HL-60 (cell line): ENCODE measurements around the gene EFS.

Experiments used
- DNase-seq, 2 experiments: peaks; one replicate each; pipeline ENCODE4 v3.0.0-alpha.2; 2010 to 2020; ENCODE audit warnings: low read depth in 1 of 2, low spot score in 1 of 2
- H3K27ac ChIP-seq: fragments of 250-450 bp; sonication (Bioruptor Pico); replicated peaks from 2 replicates; pipeline ENCODE4 v1.5.1; 2020; ENCODE audit warnings: mild to moderate bottlenecking, moderate library complexity
- H3K27me3 ChIP-seq: fragments of 250-450 bp; sonication (Bioruptor Pico); 2 replicates; pipeline ENCODE4 v1.5.1; 2021; ENCODE audit warnings: mild to moderate bottlenecking, moderate library complexity; ENCODE audit not compliant: insufficient read depth, poor library complexity, severe bottlenecking
- H3K4me3 ChIP-seq: replicated peaks from 2 replicates; pipeline ENCODE4 v1.5.1; 2011; ENCODE audit warnings: mild to moderate bottlenecking, control low read depth, low read length; ENCODE audit not compliant: insufficient read depth
- CTCF ChIP-seq: IDR thresholded peaks from one replicate; pipeline ENCODE4 v1.5.1; 2011; ENCODE audit warnings: low read length, control low read depth, inconsistent platforms; ENCODE audit not compliant: insufficient read depth
- GABPA ChIP-seq: IDR thresholded peaks from 2 replicates; pipeline ENCODE4 v1.6.1; 2012; ENCODE audit warnings: low read depth
- POLR2AphosphoS5 ChIP-seq: IDR thresholded peaks from 2 replicates; pipeline ENCODE4 v1.6.1; 2012; ENCODE audit warnings: low read depth
- SPI1 ChIP-seq: IDR thresholded peaks from 2 replicates; pipeline ENCODE4 v1.6.1; 2012; ENCODE audit warnings: low read depth, mild to moderate bottlenecking, borderline replicate concordance
- TF ChIP-seq, protein P1 (sequence below): IDR thresholded peaks from 2 replicates; pipeline ENCODE4 v1.6.1; 2012; ENCODE audit warnings: low read depth; ENCODE audit not compliant: insufficient replicate concordance

EFS gene

DNA sequence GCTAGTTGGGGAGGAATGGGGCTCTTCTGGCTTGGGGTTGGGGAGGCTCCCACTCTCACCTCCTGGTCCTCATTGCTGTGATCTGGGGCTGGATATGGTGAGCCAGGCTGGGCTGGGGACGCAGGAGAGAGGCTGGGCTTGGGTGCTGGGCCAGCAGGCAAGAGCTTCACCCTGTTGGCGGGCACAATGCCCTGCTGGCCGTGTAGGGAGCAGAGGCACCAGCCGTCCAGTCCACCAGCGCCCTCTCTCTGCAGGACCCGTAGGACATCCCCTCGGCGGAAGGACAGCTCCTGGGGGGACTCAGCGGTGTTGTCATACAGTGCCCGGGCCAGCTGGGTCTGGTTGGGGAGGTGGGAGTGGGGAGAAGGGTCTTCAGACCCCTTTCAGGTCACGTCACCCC lies 4.5 kb downstream of the EFS start:
- Histone ChIP-seq H3K4me3 (no peak overlapping the region), H3K27me3 (peaks cover 32% of the 10 kb centered on the region), H3K27ac (no peak overlapping the region)
- TF ChIP-seq SPI1 (no peak), CTCF (no peak), GABPA (no peak), POLR2AphosphoS5 (no peak)
- TF ChIP-seq, protein P1, sequence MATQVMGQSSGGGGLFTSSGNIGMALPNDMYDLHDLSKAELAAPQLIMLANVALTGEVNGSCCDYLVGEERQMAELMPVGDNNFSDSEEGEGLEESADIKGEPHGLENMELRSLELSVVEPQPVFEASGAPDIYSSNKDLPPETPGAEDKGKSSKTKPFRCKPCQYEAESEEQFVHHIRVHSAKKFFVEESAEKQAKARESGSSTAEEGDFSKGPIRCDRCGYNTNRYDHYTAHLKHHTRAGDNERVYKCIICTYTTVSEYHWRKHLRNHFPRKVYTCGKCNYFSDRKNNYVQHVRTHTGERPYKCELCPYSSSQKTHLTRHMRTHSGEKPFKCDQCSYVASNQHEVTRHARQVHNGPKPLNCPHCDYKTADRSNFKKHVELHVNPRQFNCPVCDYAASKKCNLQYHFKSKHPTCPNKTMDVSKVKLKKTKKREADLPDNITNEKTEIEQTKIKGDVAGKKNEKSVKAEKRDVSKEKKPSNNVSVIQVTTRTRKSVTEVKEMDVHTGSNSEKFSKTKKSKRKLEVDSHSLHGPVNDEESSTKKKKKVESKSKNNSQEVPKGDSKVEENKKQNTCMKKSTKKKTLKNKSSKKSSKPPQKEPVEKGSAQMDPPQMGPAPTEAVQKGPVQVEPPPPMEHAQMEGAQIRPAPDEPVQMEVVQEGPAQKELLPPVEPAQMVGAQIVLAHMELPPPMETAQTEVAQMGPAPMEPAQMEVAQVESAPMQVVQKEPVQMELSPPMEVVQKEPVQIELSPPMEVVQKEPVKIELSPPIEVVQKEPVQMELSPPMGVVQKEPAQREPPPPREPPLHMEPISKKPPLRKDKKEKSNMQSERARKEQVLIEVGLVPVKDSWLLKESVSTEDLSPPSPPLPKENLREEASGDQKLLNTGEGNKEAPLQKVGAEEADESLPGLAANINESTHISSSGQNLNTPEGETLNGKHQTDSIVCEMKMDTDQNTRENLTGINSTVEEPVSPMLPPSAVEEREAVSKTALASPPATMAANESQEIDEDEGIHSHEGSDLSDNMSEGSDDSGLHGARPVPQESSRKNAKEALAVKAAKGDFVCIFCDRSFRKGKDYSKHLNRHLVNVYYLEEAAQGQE, result no peak
- no peak for DNase-seq

DNA sequence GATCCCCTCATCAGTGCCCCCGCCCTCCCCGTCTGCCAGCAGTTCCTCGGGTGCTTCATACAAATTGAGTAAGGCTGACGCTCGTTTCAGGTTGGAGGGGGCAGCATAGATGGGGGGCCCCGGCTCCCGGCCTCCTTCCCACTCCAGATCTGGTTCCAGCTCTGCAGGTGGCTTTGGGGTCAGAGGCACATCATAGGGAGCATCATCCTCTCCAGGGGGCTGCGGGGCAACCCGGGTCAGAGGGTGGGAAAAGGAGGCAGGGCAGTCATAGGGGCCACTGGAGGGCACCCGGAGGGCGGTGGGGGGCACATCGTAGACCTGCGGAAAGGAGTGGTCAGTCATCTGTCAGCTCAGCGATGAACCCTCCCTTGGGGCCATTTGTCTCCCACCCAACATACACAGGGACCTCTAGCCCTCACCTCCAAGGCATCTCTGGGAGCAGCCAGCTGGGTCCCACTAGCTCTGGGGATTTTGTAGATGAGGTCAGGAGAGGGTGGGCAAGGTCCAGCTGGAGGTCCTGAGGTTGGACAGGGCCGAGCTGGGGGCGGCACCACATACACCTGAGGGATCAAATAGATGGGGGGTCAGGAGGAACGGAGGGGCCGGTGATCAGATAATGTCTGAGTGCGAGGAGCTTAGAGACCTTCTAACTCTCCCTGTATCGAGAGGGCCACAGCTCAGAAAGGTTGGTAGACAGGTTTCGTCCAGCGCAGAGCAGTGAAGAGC lies 5.1 kb downstream of the EFS start:
- H3K27ac ChIP-seq, result no peak overlapping the region
- TF ChIP-seq SPI1, result no peak
- no peak overlapping the region for H3K4me3 ChIP-seq
- peaks cover 31% of the 10 kb centered on the region for H3K27me3 ChIP-seq
- no peak for DNase-seq

- no peak for DNase-seq
- H3K27me3 ChIP-seq, result peaks cover 30% of the 10 kb centered on the region
- TF ChIP-seq POLR2AphosphoS5, result no peak
- no peak for TF ChIP-seq CTCF
- TF ChIP-seq, protein P1, result no peak
- no peak for TF ChIP-seq GABPA
- no peak for TF ChIP-seq SPI1
- no peak overlapping the region for H3K27ac ChIP-seq
- no peak overlapping the region for H3K4me3 ChIP-seq
Observed at GRCh38 chr14:23359167-23359626, 5.8 kb downstream of the EFS start.

GRCh38 chr14:23358553-23359166 lies 6.3 kb downstream of the EFS start:
- Histone ChIP-seq H3K4me3 (no peak overlapping the region), H3K27ac (no peak overlapping the region), H3K27me3 (peaks cover 31% of the 10 kb centered on the region)
- DNase-seq, result no peak
- TF ChIP-seq CTCF, result no peak
- TF ChIP-seq SPI1, result no peak
- TF ChIP-seq GABPA, result no peak
- no peak for TF ChIP-seq POLR2AphosphoS5
- TF ChIP-seq, protein P1, result no peak
